Stimulated activated CD8-positive, alpha-beta memory T cell treated with anti-CD3 and anti-CD28 coated beads, Interleukin-7, amount 100 ng/mL, for 48 hours (primary cell): Measurements from ENCODE around the gene GJB2.

ENCODE experiments used
- DNase-seq, 2 donors: peaks; one replicate each; pipeline ENCODE4 v3.0.0-alpha.2; 2020; ENCODE audit warnings: low read depth in 1 of 2; ENCODE audit errors: extremely low read depth in 1 of 2

GJB2 gene

DNA sequence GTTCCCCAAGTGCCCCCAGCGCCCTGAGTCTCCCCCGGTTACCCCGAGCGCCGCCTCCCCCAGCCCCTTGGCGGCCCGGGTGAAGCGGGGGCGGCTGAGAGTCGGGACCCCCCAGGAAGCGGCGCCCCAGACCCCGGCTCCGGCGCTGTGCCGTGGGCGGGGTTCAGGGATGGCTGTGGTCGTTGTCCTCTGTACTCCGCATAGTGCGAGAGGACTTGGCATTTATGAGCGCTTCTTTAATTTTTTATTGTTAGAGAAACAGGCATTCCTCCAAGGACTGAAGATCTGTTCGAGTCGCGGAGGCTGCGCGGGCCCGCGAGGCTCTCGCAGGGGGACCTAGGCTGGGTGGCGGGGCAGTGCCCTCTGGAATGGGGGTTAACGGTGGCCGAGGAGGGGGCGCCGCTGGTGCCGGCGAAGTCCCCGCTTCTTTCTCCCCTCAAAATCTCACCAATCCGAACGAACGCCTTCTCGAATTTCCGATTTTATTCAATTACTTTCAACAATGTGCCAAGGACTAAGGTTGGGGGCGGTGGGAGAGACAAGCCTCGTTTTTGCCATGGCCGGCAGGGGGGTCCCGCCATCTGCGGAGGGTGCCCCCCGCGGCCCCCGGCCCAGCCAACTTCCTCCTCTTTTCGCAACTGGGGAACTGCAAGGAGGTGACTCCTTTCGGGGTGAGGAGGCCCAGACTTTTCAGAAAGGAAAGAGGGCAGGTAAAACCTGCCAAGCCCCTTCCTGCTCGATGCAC, 596 bp upstream of the GJB2 start:
- DNase-seq, result no peak

DNA sequence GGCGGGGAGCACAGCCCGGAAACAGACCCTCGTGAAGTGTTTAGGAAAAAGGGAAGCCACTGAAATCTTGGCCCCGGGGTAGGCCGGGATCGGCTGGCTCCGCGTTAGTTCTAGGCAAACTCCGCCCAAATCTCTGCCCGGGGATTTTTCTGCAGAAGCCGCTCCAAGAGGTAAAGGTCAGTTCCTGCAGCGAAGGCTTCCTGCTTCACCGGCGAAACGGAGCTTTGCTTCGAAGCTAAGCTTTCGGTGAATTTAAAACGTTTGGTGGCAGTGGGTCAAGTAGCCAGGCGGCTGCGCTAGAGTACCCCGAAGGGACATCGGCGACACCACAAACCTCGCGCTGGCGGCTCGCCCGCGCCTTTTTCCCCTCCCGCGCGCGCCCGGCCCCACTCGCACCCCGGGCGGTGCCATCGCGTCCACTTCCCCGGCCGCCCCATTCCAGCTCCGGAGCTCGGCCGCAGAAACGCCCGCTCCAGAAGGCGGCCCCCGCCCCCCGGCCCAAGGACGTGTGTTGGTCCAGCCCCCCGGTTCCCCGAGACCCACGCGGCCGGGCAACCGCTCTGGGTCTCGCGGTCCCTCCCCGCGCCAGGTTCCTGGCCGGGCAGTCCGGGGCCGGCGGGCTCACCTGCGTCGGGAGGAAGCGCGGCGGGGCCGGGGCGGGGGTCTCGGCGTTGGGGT, 441 bp downstream of the GJB2 start:
- no peak for DNase-seq

DNA sequence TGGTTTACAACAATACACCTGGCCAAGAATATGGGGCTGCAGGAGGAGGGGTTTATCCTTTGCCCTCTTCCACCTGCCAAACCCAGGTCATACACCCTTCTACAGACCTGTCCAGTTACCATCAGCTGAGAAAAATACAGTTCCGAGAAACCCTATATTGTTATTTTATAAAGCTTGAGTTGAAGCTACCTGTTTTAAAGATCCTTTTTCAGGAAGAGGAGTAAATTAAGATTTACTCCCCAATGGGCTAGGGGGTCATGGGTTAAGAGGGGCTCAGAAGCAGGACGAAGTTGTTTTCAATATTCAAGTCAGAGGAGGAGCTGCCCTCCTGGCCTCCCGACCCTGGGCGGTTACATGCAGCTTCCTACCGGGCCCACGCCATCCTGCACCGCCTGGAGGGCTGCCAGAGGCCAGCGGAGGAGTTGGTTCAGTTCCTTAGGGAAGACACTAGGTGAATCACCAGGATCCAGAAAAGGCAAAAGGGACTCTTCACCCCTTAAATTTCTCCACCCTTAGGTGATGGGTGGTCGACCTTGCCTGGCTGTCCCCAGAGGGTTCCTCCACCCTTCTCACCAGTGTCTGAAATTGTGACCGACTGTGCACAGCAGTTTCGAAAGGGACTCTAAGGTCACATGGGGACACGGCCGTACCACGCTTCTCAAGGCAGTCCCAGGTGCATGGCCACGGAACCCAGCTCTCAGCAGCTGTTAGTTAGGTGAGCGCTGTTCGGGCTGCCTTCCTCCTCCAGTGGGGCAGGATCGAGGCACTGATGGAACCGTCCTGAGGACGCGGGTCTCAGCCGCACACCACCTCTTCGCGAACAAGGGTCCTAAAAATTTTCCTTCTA, 1.2 kb downstream of the GJB2 start:
- DNase-seq, result no peak

DNA sequence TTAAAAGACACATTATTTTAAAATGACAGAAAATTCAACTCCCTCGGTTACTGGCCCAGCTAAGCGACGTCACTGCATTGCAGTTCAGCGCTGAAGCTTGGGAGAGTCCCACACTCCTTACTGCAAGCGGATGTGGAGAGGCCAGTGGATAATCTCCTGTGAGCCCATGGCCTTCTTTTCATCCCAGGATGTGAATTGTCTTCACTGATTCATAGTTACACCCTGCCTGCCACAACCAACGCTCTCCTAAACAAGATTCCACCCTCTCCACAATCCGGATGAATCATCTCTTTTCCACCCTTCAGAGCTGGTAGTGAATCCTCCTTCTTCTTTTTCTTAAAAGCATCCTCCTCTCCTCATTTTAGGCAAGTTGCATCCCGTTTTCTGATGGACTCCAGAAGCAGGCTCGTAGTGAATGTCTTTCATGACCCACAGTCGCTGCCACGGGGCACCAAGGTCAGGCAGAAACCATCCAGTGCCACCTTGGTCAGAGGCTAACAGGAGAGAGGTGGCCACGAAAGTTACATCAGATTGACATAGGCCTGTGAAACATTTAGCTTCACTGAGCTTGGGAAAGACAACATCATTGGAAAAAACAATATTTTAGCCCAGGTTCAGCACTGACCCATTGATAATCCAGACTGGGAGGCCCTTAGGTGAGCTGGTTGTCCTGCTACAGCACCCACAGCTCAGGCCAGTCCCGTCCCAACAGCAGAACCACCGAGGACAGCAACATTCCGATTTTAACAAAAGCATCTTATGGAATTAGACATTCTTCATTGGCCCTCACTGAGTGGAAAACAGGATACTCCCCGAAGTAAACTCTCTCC, 2.0 kb downstream of the GJB2 start:
- DNase-seq, result no peak

DNA sequence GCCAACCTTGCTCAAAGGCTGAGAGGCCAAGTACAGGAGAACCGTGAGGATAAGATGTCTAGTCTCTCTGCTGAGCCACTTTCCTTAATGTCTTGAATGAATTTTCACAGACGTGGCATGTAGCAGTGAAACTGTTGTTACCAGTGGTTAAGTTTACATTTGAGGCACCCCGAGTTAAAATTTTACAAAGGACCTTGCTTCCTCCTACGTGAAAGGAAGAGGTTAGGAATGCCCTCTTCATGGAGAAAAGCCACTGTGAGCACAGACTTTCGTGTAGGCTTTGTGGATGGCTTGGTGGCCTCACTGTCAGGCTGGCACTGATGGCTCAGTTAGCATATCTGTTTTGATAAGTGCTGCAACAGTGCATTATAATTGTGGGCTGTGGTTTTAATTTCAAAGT, 2.7 kb downstream of the GJB2 start:
- DNase-seq, result no peak

DNA sequence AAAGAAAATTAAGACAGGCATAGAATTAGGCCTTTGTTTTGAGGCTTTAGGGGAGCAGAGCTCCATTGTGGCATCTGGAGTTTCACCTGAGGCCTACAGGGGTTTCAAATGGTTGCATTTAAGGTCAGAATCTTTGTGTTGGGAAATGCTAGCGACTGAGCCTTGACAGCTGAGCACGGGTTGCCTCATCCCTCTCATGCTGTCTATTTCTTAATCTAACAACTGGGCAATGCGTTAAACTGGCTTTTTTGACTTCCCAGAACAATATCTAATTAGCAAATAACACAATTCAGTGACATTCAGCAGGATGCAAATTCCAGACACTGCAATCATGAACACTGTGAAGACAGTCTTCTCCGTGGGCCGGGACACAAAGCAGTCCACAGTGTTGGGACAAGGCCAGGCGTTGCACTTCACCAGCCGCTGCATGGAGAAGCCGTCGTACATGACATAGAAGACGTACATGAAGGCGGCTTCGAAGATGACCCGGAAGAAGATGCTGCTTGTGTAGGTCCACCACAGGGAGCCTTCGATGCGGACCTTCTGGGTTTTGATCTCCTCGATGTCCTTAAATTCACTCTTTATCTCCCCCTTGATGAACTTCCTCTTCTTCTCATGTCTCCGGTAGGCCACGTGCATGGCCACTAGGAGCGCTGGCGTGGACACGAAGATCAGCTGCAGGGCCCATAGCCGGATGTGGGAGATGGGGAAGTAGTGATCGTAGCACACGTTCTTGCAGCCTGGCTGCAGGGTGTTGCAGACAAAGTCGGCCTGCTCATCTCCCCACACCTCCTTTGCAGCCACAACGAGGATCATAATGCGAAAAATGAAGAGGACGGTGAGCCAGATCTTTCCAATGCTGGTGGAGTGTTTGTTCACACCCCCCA, 3.8 kb downstream of the GJB2 start:
- no peak for DNase-seq

DNA sequence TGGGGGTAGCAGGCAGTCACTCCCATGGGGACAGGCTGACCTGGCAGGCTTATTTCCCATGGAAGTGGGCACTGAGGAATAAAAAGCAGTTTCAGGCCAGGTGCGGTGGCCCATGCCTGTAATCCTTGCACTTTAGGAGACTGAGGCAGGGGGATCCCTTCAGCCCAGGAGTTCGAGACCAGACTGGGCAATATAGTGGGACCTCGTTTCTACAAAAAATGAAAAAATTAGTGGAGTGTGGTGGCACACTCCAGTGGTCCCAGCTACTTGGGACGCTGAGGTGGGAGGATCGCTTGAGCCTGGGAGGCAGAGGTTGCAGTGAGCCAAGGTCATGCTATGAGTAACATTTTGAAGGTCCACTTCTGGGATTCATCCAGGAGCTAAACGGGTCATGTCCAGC, 6.0 kb downstream of the GJB2 start:
- DNase-seq, result no peak

DNA sequence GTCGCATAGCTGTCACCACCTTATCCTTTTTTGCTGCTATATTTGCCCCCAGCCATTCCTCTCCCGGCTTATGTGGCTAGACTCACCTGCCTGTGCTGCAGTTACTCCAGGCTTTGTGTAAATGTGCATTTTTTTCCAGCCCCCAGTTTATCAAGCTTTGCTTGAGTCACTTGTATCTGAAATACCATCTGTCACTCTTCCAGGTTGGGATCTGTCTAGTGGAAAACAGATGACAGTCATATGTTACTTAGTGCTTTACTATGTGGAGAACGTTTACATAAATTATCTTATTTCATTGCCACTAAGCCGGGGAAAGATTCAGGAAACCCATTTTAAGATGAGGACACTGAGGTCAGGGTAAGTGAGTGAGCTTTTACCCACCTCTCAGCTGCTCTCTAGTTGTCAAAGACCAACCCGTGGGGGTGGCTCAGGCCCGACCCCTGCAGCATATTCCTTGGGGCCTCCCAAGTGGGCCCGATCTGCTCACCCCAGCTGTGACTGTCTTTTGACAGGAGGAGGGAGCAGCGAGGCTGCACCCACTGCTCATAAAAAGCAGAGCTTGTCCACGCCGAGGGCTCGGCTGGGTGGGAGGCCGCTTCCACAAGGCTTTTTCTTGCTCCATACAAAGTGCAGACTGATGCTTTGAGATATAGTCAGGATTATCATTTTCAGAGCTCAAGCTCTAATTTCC, 7.2 kb downstream of the GJB2 start:
- DNase-seq, result no peak

DNA sequence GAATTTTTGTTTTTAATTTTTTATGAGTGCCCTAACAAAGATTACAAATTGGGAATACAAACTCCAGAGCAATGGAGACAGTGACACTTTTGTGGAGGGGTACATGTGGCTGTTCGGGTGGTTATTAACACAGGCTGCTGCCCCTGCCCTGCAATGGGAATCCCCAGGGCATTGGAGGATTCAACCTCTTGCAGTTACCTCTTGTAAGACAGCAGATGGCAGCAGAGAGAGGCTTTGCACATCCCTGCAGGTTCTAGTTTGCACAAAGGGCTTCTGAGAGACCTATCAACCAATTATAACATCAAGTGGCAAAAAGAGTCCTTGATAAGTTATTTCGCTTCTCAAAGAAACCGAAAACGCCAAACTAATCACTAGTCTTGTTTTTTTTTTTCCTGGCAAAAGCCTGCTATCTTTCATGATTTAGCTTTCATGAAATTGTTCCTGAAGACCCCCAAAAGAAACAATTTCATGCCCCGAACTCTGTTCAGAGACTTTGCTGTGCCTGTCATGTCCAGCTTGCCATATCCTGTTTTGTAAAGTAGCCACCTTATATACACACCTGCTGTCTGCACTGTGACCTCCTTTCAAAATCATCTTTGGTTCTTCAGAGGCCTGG, 10.4 kb downstream of the GJB2 start:
- DNase-seq, result no peak

DNA sequence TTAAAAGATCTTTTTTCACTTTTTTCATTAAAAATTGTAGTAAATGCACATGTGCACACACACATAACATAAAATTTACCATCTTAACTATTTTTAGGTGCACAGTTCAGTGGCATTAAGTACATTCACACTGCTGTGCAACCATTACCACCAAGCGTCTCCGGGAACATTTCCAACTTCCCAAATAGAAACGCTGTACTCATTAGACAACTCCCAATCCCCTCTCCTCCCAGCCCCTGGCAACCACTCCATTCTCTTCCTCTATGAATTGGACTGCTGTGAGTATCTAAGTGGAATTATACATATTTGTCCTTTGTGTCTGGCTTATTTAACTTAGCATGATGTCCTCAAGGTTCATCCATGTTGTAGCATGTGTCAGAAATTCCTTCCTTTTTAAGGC, 11.6 kb downstream of the GJB2 start:
- no peak for DNase-seq

DNA sequence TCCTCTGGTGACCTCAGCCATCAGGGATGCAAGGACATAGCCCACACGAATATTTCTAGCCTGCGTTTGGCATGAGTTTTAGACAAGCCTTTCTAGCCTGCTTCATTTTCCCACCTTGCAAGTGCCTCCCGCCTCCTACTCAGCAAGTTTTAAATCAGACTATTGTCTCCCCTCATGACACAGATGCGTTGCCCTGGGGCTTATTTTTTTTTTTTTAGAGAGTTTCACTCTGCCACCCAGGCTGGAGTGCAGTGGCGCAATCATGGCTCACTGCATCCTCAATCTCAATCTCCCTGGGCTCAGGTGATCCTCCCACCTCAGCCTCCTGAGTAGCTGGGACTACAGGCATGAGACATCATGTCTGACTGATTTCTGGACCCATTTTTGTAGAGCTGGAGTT, 14.6 kb downstream of the GJB2 start:
- no peak for DNase-seq

DNA sequence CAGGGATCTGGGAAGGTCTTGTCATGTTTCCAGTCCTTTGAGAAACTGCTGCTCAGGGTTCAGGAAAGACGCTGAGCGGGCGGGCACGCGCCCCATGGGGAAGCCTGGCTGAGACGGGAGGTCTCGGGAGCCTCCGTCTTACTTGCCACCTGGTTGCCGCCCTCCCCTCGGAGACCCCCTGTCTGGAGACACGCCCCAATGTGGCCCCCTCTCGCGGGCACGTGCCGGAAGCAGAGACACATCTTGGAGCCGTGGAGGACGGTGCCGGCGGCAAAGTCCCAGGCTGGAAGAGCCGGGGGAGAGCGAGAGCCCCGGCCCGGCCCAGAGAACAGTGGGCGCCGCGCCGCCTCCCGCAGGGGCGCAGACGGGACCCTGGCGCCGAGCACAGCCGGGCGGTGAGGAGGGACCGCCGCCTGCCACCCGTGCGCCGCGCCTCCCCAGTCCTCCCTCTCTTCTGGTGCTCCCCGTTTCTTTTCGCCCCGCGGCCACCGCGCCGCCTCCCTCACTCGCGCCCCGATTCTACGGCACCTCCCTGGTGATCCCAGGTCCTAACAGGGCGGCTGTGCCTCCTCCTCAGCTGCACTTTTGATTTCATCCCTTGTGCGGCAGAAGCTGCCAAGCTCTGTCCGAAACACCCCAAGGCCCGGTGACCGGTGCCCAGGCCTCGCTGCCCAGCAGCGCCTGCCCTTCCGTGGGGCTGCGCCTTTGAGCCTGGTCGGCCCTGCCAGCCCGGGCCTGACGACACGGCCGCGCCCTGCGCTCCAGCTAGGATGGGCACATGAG, 15.5 kb downstream of the GJB2 start:
- DNase-seq, result no peak

DNA sequence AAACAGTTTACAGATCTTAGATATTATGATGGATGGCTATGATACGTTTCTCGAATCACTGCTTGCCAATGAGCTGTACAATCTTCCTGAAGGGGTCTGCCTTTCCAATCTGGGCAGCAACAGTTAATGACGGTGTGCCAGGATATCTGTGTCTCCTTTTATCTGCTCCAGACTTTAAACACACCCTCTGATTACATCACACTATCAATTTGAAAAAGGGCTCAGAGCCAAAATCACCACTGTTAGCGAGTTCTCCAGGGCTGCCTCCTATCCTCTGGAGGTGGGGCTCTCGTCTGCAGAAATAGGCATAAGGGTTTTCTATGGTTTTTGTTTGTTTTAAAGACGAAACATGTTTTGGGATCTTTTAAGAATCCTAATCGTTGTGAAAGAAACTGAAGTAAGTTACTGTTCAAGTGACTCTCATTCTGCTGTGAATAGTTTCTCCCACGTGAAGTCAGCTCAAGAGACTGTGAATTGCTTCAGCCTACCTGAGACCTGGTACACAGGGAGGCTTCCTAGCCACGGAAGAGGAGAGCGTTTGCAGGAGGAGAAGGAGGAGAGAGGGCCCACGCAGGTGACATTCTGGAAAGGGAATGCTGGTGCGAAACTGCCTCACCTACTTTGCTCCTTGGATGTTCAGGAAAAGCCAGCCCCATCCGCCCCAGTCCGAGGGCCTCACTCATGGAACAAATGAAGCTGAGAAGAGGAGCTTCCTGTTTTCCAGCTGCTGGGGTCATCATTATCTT, 16.7 kb downstream of the GJB2 start:
- no peak for DNase-seq

DNA sequence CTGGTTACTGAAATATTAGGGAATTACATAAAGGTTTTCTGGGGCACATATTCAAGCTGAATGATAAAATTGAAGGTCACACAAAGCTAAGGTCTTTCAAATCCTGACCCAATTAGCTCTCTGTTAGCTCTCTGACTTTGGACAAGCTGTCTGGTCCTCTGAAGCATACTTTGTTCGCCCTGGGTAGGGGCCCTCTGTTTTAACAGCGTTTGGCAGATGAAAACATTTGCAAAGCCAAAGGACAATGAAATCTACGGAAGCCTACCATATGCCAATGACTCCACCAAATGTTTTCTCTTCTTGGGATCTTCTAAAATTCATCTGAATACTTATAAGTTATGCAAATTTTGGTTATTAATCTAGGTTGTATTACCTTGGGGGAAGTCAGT, 17.3 kb downstream of the GJB2 start:
- DNase-seq, result no peak

DNA sequence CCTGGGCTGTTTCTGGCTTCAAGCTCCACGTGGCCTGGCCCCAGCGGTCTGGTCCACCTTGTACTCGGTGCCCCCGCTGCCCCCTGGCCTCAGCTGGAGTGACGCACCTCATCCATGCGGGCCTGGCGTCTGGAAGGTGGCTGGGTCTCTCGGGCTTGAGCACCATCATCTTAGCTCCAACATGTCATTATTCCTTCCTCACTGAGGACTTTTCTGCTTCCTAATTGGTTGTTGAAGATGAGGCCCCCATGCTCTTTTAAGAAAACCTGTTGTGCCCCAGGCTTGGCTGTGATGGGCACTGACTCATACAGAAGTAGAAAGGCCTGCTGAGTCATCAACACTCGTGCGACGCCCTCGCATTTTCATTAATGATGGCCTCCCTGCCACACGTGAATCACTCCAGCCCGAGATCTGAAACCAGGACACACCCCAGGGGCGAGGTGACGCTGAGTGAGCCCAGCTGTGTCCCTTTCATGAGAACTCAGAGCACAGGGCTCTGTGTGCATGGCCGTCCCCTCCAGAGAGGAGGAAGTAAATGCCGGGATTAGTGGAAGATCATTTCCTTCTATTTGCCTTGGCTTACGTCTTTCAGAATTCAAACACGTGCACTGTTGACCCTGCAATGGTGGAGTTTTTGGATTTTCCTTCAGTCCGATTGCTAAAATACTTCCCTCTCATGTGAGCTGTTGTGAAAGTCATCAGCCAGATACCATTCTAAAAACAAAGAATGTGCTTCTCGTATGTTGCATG, 17.9 kb downstream of the GJB2 start:
- peak; percentile 58 to 78 for DNase-seq

DNA sequence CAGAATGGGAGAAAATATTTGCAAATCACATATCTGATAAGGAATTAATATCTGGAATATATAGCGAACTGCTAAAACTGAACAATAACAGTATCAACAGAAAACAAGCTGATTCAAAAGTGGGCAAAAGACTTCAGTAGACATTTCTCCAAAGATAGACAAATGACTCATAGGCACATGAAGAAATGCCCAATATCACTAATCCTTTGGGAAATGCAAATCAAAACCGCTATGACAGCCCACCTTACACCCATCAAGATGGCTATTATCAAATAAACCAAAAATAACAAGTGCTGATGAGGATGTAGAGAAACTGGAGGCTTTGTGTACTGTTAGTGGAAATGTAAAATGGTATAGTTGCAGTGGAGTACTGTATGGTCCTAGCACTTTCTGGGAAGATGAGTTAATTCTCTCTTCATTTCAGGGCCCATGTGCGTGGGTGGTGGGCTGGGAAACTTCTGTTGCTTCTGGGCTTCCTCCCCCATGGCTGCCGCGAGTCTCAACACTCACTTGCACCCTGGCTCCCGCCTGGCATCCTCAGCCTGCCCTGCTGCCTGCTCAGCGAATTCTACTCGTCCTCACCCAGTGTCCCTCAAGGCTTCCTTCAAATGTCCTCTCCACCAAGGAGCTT, 19.5 kb downstream of the GJB2 start:
- DNase-seq, result no peak
